Myocyte (in vitro differentiated cells): ENCODE measurements around the gene EARS2. TPM values are rescaled to one million over a fixed set of nuclear protein-coding genes. Genes with fewer than 3 reads are reported as not detected.
"Not testable (repeated sequence)": the region's sequence is repeated elsewhere in the genome, so short reads cannot be mapped to it uniquely, and the experiment has no call there.

Source experiments
- DNase-seq: peaks from one replicate; pipeline ENCODE4 v3.0.0-alpha.2; 2012; ENCODE audit warnings: low read depth
- polyA plus RNA-seq: library from polyadenylated mRNA; unstranded; fragments of >200 nt; gene quantifications from one replicate; pipeline ENCODE4 v1.2.1, GENCODE V29; 2012; ENCODE audit warnings: missing spikeins
- total RNA-seq: library from RNA; depleted of rRNA; stranded (reverse); fragments of >200 nt; gene quantifications from 2 replicates; pipeline ENCODE4 v1.2.3, GENCODE V29; 2014

EARS2 gene
- total RNA-seq = 37.5 and 50.0 TPM in 2 replicates
- polyA plus RNA-seq = 25.8 TPM

DNA sequence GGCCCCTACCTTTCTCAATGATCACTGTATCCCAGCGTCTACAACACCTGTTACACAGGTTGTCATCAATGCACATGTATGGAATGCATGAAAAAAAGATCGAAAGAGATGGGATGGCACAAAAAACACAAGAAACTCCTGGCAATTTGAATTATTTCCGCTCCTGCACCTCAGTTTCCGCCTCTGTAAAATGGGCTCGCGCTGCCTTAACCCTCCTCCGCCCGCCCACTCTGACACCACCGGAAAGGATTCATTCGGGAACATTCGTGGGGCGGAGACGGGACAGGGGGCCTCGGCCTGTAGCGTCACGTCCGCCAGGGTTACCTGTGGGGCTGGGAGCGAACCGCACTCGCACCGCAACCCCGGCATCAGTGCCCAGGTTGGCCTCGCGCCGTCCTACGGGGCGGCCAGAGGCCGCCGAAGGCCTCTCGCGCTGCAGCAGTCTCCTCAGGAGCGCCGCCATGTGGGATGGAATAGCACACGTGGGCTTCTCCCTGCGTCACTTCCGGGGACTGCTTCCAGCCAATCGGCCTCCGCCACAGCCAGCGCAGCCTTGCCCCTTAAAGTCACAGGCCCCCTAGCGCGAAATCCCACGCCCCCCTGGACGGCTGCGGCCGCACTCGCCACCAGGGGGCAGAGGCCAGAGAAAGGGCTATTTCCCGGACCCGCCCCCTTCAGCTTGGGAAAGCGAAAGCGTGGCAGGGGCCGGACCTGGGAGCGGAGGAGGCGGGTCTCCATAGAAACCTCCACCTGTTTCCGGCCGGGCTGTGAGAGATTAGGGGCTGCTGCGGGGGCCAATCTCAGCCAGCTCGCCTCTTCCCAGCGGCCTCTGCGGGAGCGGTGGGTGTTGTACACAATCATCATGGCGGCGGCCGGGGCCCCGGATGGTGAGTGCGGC, at the start of gene EARS2, which contains the start of gene UBFD1:
Gene EARS2, minus strand, starts transcription at position 470 of the 898 bp plus-strand sequence. Its CDS starts 7 bp downstream, at position 463.
Gene UBFD1, plus strand, starts transcription at position 847 of the 898 bp plus-strand sequence. Its CDS starts 16 bp downstream, at position 863.
- peak; percentile 100 for DNase-seq

DNA sequence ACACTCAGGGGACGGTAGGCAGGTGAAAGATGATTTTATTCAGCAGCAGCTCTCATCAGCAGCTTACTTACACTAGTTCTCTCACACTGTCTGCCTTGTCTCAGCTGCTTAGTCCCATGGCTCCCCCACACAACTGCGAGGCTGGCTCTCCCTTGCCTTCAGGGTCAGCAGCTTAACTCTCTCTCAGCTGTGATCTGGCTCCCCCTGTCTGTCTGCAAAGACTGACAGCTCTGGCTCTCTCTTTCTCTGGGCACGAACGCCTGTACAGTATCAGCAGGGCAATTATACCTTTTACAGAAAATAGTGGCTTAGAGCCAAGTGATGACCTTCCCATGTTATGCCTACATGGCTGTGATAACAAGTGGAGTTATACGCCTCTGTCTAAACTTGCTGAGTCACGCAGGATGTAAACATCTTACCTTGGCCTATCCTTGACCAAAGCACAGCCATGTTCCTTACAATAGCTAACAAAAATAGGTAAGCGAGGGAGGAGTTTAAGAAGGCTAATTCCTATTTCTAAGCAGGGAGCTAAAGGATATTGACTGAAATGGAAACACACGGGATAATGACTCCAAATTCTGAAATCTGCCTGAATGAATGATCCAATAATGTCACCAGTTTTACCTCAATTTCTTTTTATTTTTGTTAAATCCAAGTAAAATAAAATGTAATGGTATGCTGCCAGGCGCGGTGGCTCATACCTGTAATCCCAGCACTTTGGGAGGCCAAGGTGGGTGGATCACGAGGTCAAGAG, 40.0 kb upstream of the EARS2 start:
- peak; percentile 65 for DNase-seq

GRCh38 chr16:23595951-23596720, 39.0 kb upstream of the EARS2 start, which contains the start of gene NDUFAB1:
NDUFAB1 (minus strand) TSS chr16:23596316; CDS start chr16:23596290, 26 bp downstream.
- peak; percentile 91 for DNase-seq

DNA sequence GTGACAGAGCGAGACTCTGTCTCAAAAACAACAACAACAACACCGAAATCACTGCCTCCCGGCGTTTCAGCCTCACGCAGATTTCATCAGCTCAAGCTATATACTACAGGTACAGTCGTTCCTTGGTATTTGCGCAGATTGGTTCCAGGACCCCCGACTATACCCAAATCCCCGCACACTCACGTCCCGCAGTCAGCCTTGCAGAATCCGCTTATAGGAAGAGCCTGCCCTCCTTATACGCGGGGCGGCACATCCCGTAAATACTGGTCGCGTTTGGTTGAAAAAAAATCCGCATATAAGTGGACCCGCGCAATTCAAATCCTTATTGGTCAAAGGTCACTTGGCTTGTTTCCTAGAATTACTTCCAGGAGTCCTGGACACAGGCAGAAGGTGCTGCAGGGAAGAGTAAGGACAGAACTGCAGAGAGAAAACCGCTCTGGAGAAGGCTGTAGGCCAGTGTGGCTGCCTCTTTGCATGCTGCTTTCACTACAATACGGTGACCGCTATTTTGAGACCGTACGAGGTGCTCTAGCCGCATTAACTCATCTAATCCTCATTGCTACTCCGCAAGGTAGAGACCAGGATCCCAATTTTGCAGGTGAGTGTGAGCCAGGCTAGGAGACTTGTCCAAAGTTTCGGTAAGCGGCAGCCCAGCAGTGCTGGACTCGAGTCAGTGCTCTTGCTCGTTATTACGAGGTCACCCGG, 38.2 kb upstream of the EARS2 start:
- DNase-seq = no peak

GRCh38 chr16:23594186-23594585, 37.0 kb upstream of the EARS2 start:
- no peak for DNase-seq

DNA sequence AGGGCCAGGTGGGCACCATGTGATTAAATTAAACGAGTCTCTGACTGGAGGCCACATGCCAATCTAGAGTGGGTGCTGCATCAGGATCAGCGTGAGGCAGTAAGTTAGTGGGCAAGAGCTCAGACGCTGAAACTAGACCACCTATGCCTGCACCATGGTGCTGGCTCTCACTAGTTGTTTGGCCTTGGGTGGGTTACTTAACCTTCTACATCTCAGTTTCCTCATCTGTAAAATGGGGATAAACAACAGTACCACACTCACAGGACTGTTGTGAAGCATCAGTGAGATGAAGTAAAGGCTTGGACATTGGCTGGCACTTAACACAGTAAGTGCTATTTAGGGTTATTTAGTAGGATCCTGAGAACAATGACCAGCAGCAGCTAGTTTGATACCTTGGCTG, 33.0 kb upstream of the EARS2 start:
- no peak for DNase-seq

- DNase-seq = peak; percentile 73
These were observed 30.6 kb upstream of the EARS2 start for GRCh38 chr16:23587726-23588125.

- no peak for DNase-seq
These were observed 27.3 kb upstream of the EARS2 start for GRCh38 chr16:23584186-23585076.

GRCh38 chr16:23583271-23583670, 26.1 kb upstream of the EARS2 start:
- not testable (repeated sequence) for DNase-seq

- DNase-seq = no peak
These were observed 24.6 kb upstream of the EARS2 start for GRCh38 chr16:23581764-23582163.

DNA sequence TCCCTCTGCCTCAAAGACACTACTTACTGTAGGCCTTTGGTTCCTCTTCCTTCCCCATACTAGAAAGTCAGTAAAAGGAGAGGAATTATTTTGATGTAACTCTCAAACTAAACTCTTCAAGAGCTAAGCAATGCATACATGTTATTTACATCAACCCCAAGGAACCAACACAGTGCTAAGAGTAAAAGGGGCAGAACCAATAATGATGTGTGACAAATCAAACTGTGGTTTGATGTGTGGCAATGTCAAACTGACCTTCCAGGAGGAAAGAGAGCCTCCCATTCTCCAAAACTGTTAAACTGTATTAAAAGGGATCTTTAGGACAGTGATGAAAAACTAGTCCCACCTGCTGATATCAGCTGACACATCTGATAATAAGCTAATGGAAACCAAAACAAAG, 23.2 kb upstream of the EARS2 start:
- DNase-seq = no peak

- no peak for DNase-seq
These were observed 22.2 kb upstream of the EARS2 start for GRCh38 chr16:23579371-23579770.

- DNase-seq = no peak
These were observed 21.1 kb upstream of the EARS2 start for GRCh38 chr16:23578101-23578830.

GRCh38 chr16:23577493-23577892, 20.3 kb upstream of the EARS2 start:
- DNase-seq = no peak

GRCh38 chr16:23575834-23576233, 18.7 kb upstream of the EARS2 start:
- no peak for DNase-seq

DNA sequence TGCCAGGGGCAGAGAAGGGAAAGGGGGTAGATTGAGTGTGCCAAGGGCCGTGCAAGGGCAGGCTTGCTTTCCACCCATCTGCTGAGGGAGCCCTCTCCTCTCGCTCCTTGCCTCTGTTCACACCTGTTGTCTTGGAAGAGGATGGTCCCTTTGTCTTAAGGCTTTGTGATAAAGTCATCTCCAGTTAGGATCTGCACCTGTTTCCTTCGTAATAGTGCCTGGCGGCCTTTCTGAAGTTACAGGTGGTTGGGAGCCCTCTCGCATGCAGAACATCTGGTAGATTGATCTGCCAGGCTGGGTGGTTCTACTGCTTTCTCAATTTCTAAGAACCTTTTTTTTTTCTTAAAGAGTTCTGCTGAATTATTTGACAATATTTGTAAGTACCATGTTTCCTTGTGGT, 16.7 kb upstream of the EARS2 start:
- DNase-seq = peak; percentile 61

GRCh38 chr16:23572394-23572793, 15.2 kb upstream of the EARS2 start:
- DNase-seq = peak; percentile 80

DNA sequence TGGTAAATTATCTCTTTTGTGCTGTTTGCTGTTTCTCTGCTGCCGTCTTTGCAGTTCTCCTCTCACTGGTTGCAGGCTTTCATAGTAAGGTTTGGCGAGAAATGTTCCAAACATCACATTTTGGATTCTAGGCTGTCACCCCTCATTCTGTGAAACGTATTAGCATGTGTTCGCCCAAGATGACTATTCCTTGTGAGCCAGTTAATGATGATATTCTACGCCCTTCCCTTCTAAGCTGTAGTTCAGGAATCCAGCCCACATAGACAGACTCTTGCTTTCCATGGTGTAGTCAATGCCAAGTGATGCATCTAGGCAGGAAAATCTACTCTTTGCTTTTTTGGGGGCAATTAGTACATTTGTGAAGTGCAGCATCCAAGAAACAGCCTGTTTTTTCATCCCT, 14.7 kb upstream of the EARS2 start:
- DNase-seq = no peak
